Activated T-cell treated with anti-CD3 and anti-CD28 coated beads for 4 hours (primary cell): Measurements from ENCODE around the gene DIP2B.
"Not testable (repeated sequence)": the region's sequence is repeated elsewhere in the genome, so short reads cannot be mapped to it uniquely, and the experiment has no call there.

Experiments
- DNase-seq: peaks from one replicate; pipeline ENCODE4 v3.0.0-alpha.2; 2020

Gene DIP2B

DNA sequence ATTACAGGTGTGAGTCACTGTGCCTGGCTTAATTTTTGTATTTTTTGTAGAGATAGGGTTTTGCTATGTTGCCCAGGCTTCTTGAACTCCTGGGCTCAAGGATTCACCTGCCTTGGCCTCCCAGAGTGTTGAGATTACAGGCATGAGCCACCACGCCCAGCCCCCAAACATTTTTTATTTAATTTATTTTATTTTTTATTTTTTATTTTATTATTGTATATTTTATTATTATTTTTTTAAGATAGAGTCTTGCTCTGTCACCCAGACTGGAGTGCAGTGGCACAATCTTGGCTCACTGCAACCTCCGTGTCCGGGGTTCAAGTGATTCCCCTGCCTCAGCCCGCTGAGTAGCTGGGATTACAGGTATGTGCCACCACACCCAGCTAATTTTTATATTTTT lies 17.0 kb downstream of the DIP2B start:
- not testable (repeated sequence) for DNase-seq

DNA sequence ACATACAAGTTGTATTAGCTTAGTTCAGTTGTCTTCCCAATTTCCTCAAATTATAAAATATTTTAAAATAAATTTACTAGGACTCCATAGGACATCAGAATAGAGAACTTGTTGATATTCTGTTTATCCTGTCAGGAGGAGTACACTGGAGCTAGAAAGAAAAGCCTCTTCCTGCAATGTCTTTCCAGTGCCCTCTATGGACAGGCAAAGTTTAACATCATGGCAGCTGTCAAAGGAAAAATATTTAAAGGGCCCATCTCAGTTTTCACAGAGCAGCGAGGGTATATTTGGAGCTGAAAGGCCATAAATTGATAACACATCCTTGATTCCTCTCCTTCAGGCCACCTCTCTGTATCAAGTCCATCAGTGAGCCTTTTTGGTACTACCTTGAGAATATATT lies 19.0 kb downstream of the DIP2B start:
- DNase-seq: no peak

DNA sequence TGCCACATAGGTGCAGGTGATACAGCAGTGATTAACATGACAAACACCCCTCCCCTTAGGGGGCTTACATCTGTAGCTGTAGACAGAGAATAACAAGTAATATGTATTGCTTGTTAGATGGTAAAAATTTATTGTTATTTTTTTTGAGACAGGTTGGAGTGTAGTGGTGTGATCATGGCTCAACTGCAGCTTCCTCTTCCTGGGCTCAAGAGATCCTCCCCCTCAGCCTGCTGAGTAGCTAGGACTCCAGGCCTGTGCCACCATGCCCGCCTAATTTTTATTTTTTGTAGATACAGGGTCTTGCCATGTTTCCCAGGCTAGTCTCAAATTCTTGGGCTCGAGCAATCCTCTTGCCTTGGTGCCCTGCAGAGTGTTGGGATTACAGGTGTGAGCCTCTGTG lies 19.8 kb downstream of the DIP2B start:
- no peak for DNase-seq

DNA sequence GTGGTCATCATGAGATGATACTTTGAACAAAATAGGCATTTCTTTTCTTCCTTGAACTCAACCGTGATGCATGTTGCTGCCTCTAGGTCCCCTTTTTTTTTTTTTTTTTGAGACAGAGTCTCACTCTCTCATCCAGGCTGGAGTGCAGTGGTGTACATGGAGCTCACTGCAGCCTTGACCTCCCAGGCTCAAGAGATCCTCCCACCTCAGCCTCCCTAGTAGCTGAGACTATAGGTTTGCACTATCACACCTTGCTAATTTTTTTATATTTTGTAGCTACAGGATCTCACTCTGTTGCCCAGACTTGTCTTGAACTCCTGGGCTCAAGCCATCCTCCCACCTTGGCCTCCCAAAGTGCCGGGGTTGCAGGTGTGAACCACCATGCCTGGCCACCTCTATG lies 20.6 kb downstream of the DIP2B start:
- DNase-seq: no peak

DNA sequence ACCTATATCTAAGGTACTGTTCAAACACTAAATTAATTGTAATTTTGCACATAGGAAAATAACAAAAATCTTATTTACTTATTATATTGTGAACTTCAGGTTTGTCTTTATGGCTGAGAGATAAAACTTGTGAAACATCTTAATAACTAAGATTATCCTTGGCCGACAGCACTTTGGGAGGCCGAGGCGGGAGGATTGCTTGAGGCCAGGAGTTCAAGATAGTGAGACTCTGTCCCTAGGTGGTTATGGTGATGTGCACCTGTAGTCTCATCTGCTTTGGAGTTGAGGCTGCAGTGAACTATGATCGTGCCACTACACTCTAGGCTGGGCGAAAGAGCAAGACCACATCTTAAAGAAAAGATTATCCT lies 22.6 kb downstream of the DIP2B start:
- DNase-seq: no peak

DNA sequence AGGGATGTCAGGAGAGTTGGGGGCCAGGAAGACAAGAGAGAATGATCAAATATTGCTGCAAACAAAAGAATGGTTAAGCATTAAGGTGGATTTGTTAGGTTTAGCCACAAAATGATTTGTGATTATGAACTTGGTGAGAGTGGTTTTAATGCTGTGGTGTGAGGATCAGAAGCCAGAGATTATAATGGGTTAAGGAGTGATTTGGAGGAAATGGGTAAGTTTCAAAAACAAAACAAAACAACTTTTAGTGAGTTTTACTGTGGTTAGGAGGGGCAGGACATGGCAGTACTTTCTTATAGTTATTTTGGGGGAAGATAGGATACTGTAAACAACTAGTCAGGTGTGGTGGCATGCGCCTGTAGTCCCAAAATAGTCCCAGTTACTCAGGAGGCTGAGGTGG lies 24.0 kb downstream of the DIP2B start:
- DNase-seq: no peak

DNA sequence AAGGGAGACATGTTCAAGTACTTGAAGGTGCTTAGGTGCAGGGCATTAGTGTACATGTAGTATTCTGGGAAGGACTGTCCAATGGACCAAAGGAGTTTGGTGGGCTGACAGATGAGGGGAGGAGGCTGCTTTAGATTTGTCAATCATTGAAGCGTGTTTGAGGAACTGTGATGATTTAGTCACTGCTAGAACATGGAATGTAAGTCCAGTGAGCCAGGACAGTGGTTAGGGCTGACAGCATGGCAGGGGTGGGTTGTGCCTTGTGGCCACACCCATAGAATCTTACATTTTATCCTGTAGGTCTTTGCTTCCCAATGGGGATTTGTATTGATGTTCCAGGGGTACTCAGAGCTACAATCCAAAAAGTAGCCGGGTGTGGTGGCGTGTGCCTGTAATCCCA lies 24.6 kb downstream of the DIP2B start:
- no peak for DNase-seq

DNA sequence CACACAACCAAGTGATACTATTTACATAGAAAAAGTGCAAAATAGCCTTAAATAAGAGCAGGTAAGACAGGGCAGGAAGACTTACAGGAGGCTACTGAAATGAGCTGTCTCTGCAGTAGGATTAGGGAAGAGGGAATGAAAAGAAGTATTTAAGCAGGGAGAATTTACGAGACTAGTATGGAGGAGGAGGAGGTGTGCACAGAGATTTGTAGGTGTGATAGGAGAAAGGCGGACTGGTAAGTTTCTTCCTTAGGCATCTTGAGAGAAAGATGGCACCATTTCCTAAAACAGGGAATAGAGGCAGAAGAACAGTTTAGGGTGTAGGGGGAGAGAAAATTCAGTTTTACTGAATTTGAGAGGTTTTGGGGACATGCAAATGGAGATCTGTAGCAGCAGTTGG lies 25.7 kb downstream of the DIP2B start:
- no peak for DNase-seq

DNA sequence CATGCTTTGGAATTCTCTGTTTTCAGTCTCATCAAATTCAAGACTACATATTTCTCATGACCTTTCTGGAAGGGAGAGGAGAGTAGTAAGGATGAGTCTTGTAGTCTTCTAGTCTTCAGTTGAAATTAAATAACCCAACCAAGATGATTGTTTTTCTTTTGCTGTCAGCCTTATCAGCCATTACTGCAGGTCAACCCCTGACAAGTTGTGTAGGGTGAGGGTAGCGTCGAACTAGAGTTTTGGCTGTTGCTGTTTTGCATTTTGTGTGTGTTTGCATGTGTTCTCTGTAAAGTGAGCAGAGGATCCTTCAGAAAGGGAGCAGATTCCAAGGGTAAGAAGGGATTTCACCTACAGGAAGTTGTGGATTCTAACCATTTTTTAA lies 28.4 kb downstream of the DIP2B start:
- no peak for DNase-seq

DNA sequence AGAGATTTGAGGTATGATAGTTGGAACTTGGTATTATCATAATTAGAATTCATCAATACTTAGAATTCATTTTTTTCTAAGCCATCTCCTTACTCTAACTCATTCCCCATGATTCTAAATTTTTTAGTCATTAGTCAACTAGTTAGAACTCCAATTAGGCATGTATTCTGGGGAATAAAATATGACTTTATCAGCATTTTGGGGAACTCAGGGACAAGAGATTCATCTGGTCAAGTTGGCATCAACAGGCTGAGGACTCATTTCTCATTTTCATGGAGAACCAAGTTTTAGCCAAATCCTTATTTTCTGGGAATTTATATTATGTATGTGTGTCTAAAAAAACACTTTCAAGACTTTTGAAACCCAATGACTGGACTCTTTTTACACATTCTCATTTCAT lies 29.2 kb downstream of the DIP2B start:
- DNase-seq: no peak

DNA sequence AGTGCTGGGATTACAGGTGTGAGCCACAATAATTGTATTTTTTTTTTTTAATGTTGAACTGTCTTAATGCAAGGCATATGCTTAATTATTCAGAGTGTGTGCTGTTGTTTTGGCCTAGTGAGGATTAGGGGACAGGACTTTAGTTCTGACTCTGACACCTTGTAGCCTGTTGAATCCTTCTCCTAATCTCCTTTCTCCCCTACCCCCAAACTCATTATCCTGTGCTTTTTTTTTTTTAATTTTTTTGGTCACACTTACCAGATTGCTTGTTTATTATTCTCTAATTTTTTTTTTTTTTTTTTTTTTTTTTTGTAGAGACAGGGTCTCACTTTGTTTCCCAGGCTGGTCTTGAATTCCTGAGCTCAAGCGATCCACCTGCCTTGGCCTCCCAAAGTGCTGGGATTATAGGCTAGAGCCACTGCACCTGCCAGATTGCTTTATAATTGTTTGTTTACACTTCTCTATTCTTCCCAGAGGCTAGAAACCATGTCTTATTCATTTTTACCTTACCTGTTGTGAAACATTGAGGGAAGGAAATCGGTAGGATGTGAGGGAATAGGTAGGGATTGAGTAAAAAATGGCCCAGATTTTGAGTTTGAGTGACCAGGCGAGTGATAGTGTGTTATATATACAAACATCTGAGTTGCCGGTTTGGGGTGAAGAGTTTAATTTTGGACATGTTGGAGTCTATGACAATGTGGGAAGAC lies 32.2 kb downstream of the DIP2B start:
- DNase-seq: no peak

DNA sequence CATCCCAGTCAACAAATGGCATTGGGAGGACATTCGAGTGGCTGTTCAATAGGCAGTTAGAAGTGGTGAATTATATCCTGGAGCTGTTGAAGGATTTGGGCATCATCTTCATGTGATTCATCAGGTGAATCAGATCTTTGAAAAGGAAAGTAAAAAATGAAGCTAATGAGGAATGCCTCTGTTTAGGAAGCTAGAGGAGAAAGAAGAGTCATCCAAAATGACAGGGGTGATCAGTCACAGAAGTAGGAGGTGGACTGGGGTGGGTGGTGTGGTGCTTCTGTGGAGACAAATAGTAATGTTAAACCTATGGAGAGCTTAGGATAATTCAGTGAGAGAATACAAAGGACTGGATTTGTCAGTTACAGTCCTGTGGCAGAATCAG lies 32.7 kb downstream of the DIP2B start:
- no peak for DNase-seq

DNA sequence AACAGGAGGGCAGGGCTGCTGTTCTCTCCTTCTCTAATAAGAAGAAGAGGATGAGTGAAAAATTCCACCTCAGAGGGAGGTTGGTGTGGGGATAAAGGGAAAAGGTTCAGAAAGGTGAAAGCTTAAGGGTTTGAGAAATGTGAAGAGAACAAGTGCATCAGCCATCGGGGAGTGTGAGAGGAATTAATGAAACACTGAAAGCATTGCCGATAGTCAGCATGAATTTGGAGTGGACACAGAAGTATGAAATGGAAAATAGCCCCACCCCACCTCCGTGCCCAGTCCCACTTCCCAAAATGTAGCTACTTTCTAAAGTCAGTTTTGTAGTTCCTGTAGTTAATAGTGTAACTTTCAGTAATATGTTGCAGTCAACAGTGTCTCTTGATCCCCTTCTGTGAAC lies 33.4 kb downstream of the DIP2B start:
- no peak for DNase-seq

DNA sequence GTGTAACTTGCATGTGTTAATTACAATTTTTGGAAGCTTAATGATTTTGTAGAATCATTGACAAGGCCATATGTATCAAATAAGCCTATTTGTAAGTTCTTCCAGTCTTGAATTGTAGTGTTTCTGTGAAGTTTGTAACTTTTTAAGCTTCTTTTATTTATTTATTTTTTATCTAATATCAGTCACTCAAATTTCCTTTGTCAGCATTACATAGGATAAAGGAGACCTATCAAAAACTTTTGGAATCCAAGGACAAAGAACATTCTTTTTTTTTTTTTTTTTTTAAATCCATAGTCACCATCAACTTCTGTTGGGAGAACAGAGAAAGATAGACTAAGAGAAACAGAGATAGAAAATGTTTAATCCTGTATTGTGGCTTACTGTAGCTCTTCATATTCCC lies 36.4 kb downstream of the DIP2B start:
- DNase-seq: no peak

DNA sequence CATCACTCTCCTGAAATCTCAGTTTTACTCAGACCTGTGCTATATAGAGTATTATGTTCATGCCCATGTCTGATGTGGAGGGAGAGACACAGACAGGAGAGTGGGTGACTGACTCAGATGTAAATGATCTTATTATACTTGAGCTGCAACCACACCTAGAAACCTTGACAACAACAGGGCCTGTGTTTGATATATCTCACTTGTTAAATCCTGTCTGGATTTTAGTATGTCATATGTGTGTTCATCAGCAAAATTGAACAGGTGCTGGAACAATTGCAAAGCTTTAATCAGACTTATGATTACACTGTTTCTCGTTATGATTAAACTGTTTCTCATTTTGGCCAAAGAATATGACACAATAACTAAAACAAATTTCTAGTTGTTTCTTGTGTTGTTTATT lies 37.7 kb downstream of the DIP2B start:
- DNase-seq: no peak

DNA sequence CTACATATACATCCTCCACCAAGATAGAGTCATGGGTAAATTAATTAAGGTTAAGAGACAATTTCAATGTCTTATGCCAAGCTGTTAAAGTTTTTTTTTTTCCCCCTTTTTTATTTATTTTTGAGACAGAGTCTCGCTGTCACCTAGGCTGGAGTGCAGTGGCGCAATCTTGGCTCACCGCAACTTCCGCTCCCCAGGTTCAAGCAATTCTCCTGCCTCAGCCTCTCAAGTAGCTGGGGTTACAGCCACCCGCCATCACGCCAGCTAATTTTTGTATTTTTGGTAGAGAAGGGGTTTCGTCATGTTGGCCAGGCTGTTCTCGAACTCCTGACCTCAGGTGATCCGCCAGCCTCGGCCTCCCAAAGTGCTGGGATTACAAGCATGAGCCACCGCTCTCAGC lies 38.4 kb downstream of the DIP2B start:
- not testable (repeated sequence) for DNase-seq

DNA sequence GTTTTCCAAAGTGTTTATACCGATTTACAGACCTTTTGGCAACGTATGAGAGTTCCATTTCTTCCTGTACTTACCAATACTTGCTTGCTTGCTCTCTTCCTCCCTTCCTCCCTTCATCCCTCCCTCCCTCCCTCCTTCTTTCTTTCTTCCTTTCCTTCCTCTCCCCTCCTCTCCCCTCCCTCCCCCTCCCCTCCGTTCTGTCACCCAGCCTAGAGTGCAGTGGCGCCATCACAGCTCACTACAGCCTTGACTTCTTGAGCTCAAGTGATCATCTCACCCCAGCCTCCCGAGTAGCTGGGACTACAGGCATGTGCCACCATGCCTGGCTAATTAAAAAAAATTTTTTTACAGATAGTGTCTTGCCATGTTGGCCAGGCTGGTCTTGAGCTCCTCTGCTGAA lies 40.4 kb downstream of the DIP2B start:
- DNase-seq: no peak

DNA sequence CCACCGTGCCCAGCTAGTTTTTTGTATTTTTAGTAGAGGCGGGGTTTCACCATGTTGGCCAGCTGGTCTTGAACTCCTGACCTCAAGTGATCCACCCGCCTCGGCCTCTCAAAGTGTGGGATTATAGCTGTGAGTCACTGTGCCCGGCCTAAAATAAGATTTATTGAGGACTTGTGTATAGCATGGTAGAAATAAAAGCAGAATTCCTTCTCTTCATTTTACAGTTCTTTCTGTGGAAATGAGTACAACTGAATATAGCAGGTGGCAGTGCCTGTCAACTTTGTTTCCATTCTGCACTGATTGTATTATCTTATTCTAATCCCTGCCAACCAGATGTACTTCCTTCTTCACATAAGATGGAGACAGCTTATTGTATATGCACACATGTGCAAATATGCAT lies 41.0 kb downstream of the DIP2B start:
- no peak for DNase-seq

DNA sequence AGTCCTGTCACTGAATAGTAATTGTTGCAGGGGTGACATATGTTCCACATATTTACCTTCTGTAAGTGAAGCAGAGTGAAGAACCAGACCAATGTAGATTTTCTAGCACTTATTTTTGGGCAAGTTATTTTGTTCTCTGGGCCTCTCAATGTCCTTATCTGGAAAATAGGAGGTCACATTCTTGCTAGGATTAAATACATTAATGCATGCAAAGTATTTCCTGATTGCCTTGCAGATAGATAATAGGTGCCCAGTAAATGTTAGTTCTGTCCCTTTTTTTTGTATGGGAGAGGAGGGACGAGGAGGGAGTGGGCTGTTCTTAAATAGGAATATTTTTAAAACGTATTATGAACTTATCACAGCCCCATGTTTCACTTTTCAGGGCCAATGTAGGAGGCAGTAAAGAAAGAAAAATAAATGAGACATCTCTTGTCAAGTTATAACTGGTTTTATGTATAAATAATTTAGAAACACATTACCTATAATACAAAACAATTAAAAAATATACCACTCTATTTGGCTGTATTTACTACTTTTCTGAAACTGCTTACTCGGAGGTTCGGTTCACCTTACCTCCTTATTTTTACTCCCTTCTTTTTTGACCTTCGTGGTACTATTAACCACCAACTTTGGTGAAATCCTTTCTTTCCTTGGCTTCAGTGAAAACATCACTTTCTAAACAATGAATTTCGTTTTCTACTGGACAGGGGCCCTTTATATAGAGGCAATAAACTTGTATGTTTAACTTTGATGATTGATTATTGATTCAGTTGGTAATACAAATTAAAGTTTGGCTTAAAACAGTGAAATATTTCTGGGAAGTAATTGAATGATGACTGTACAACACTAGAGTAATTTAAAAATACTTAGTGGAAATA lies 41.9 kb downstream of the DIP2B start:
- DNase-seq: no peak

DNA sequence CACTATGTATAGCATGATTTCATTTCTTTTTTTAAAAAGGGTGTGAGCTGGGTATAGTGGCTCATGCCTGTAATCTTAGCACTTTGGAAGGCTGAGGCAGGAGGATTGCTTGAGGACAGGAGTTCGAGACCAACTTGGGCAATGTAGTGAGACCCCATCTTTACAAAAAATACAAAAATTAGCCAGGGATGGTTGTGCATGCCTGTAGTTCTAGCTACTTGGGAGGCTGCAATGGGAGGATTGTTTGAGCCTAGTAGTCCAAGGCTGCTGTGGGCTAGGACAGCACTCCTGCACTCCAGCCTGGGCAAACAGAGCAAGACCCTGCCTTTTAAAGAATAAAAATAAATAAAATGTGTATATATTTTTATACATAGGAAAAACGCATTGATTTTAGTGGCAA lies 43.0 kb downstream of the DIP2B start:
- no peak for DNase-seq

DNA sequence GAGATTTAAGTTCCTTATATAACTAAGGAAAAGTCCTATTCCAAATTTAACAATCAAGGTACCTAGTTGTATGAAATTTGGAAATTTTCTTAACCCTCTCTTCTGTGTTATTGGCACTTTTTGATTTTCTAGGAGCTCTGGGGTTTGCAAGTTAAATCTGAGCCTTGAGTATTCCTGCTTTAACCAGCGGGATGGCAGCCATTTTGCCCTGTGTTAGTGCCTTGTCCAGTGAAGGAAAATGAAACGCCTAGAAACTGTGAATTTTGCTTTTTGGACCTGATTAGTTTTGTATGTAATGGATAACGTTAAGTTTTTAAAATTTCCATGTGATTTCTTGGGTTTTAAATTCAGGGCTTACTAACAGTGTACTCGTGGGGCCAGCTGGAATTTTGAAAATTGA lies 45.1 kb downstream of the DIP2B start:
- no peak for DNase-seq

DNA sequence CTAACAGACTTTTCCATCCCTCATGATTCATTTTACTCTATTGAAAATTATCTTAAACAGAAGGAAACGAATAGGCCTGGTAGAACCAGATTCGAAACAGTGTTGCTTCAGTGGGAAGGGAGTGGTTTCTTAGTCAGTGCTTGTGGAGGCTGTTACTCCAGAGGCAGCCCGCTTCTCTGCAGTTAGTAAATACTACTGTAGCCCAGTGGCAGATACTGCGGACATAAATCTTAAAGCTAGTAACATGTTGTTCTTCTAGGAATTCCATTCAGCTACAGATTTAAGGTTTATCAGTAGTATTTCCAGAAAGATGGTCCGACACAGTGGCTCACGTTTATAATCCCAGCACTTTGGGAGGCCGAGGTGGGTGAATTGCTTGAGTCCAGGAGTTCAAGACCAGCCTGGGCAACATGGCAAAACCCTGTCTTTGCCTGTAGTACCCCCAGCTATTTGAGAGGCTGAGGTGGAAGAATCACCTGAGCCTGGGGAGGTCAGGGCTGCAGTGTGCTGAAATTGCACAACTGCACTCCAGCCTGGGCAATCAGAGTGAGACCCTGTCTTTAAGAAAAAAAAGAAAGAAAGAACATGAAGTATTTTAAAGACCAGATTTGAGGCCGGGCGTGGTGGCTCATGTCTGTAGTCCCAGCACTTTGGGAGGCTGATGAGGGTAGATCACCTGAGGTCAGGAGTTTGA lies 45.9 kb downstream of the DIP2B start:
- no peak for DNase-seq

DNA sequence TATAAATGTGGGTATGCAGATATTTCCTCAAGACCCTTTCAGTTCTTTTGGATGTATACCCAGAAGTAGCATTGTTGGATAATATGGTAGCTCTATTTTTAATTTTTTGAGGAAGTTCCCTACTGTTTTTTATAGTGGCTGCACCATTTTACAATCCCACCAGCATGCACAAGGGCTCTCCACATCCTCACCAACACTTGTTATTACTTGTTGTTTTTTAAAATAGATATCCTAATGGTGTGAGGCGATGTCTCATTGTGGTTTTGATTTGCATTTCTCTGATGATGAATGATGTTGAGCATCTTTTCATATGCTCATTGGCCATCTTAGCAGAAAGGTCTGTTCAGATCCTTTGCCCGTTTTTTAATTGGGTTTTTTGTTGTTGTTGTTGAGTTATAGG lies 47.1 kb downstream of the DIP2B start:
- no peak for DNase-seq

DNA sequence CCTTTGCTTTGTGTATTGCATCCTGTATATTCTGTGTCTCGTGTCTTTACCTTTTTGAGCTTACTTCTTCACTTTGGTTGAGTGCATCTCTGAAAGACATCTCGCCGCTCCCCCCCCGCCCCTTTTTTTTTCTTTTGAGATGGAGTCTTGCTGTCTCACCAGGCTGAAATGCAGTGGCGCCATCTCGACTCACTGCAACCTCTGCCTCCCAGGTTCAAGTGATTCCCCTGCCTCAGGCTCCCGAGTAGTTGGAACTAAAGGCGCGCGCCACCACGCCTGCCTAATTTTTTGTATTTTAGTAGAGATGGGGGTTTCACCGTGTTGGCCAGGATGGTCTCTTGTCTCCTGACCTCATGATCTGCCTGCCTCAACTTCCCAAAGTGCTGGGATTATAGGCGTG lies 49.9 kb downstream of the DIP2B start:
- no peak for DNase-seq
